ENCODE results near the gene ACTR2. TPM values are rescaled to one million over a fixed set of nuclear protein-coding genes. Genes with fewer than 3 reads are reported as not detected.

The ACTR2 gene
- total and polyA plus RNA-seq, 2 of the 13 experiments (the other 11 are each of a cell fraction or from before 2014, with no cell fraction given) = 51.2 to 100 TPM

- CTCF ChIA-PET (ENCODE audit: low intra/inter-chr PET ratio, low total read pairs) = no interaction called here
- Histone ChIP-seq H3K9ac (ENCODE audit: insufficient read depth, low read depth, low read length) (no peak overlapping the region), H3K4me2 (ENCODE audit: low read depth, low read length) (peak overlapping the region; percentile 48), H3K27me3 (ENCODE audit: control insufficient read depth in 1 of 2, insufficient read depth in 2 of 2, low read length in 2 of 2) (no peaks in the 10 kb centered on the region), H3K4me1 (ENCODE audit: insufficient read depth, low read length) (peaks cover 65% of the 10 kb centered on the region), H4K20me1 (ENCODE audit: insufficient read depth, low read length) (no peaks in the 10 kb centered on the region), H3K27ac (ENCODE audit: extremely low read length, insufficient read depth, low read length) (no peak overlapping the region), H3K4me3 (replicated peaks in 1 of 3; ENCODE audit: insufficient read depth in 1 of 3, low read depth in 2 of 3, low read length in 3 of 3) (no peak overlapping the region; a peak in 1 of 6 replicates), H3K79me2 (ENCODE audit: insufficient read depth, low read length) (no peaks in the 10 kb centered on the region), H2AFZ (ENCODE audit: low read length) (no peak overlapping the region), H3K36me3 (replicated peaks in 1 of 2; ENCODE audit: control insufficient read depth in 1 of 2, insufficient read depth in 2 of 2, low read length in 2 of 2) (no peaks in the 10 kb centered on the region), H3K9me3 (ENCODE audit: low read length) (no peaks in the 10 kb centered on the region)
- 30% methylated on average over 6 of the region's 6 CpGs for WGBS (ENCODE audit: low lambda C conversion rate)
- peak; percentile 54 for ATAC-seq
- no peak for DNase-seq (ENCODE audit: low spot score)
- POLR2A ChIA-PET = interaction anchor here (0.7 to 1.5 kb wide), 2 partner anchors 67 to 69 kb away, joined by 3 read pairs; partner anchors contain the start of gene ACTR2
- no TSS peak for BruUV-seq (replicated peaks)
- intact Hi-C loops (cut with micrococcal nuclease; ENCODE audit: unreplicated experiment) = no loop called here
- no peak for FAIRE-seq
- in situ Hi-C loops (cut with HindIII; ENCODE audit: extremely low pct_ligation_motif_present, low pct_unique_long_range_greater_than_20kb) = no loop called here
- TF ChIP-seq ZNF552 (CRISPR knock-in tag; IDR thresholded peaks at IDR 0.05; ENCODE audit: borderline replicate concordance) (no peak), ZFP36 (IDR thresholded peaks at IDR 0.05; ENCODE audit: borderline replicate concordance, low read depth, low read length, partially characterized antibody) (no peak), XBP1 (CRISPR knock-in tag; IDR thresholded peaks at IDR 0.05) (no peak), ZSCAN20 (CRISPR knock-in tag; IDR thresholded peaks at IDR 0.05; ENCODE audit: borderline replicate concordance) (no peak), KMT2B (CRISPR knock-in tag; IDR thresholded peaks at IDR 0.05) (no peak), SCMH1 (CRISPR knock-in tag; IDR thresholded peaks at IDR 0.05; ENCODE audit: borderline replicate concordance) (no peak), ZNF761 (CRISPR knock-in tag; conservative IDR thresholded peaks at IDR 0.05) (no peak), BCL3 (CRISPR knock-in tag; IDR thresholded peaks at IDR 0.05) (no peak), ZNF703 (CRISPR knock-in tag; IDR thresholded peaks at IDR 0.05; ENCODE audit: borderline replicate concordance) (no peak), KLF11 (CRISPR knock-in tag; IDR thresholded peaks at IDR 0.05) (no peak), ZMYM3 (CRISPR knock-in tag; IDR thresholded peaks at IDR 0.05) (no peak), HDAC6 (IDR thresholded peaks at IDR 0.05; ENCODE audit: low read depth, low read length) (no peak), ZNF232 (CRISPR knock-in tag; IDR thresholded peaks at IDR 0.05; ENCODE audit: borderline replicate concordance) (no peak), HMGXB3 (CRISPR knock-in tag; IDR thresholded peaks at IDR 0.05; ENCODE audit: borderline replicate concordance) (no peak)
- TF ChIP-seq, protein P1, sequence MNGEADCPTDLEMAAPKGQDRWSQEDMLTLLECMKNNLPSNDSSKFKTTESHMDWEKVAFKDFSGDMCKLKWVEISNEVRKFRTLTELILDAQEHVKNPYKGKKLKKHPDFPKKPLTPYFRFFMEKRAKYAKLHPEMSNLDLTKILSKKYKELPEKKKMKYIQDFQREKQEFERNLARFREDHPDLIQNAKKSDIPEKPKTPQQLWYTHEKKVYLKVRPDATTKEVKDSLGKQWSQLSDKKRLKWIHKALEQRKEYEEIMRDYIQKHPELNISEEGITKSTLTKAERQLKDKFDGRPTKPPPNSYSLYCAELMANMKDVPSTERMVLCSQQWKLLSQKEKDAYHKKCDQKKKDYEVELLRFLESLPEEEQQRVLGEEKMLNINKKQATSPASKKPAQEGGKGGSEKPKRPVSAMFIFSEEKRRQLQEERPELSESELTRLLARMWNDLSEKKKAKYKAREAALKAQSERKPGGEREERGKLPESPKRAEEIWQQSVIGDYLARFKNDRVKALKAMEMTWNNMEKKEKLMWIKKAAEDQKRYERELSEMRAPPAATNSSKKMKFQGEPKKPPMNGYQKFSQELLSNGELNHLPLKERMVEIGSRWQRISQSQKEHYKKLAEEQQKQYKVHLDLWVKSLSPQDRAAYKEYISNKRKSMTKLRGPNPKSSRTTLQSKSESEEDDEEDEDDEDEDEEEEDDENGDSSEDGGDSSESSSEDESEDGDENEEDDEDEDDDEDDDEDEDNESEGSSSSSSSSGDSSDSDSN (CRISPR knock-in tag; IDR thresholded peaks at IDR 0.05) = no peak
- TF ChIP-seq, protein P2, sequence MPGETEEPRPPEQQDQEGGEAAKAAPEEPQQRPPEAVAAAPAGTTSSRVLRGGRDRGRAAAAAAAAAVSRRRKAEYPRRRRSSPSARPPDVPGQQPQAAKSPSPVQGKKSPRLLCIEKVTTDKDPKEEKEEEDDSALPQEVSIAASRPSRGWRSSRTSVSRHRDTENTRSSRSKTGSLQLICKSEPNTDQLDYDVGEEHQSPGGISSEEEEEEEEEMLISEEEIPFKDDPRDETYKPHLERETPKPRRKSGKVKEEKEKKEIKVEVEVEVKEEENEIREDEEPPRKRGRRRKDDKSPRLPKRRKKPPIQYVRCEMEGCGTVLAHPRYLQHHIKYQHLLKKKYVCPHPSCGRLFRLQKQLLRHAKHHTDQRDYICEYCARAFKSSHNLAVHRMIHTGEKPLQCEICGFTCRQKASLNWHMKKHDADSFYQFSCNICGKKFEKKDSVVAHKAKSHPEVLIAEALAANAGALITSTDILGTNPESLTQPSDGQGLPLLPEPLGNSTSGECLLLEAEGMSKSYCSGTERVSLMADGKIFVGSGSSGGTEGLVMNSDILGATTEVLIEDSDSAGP (CRISPR knock-in tag; IDR thresholded peaks at IDR 0.05; ENCODE audit: borderline replicate concordance) = no peak
These were observed 66.5 kb downstream of the ACTR2 start for GRCh38 chr2:65294136-65294535.

Data from HepG2 (cell line).